ENCODE results near the gene DNAH17.

DNAH17 gene

GRCh38 chr17:78494696-78495330, 82.4 kb downstream of the DNAH17 start:
- no peak for DNase-seq

GRCh38 chr17:78493853-78494695, 83.1 kb downstream of the DNAH17 start:
- no peak for DNase-seq

GRCh38 chr17:78493450-78493849, 83.7 kb downstream of the DNAH17 start:
- DNase-seq, result no peak

GRCh38 chr17:78492116-78492799, 84.9 kb downstream of the DNAH17 start:
- DNase-seq, result no peak

GRCh38 chr17:78491236-78492115, 85.7 kb downstream of the DNAH17 start:
- no peak for DNase-seq

GRCh38 chr17:78490673-78491072, 86.5 kb downstream of the DNAH17 start:
- DNase-seq, result no peak

GRCh38 chr17:78490156-78490555, 87.0 kb downstream of the DNAH17 start:
- no peak for DNase-seq

GRCh38 chr17:78488867-78489634, 88.1 kb downstream of the DNAH17 start:
- no peak for DNase-seq

GRCh38 chr17:78488156-78488555, 89.0 kb downstream of the DNAH17 start:
- DNase-seq, result no peak

GRCh38 chr17:78486946-78487680, 90.1 kb downstream of the DNAH17 start:
- DNase-seq, result no peak

GRCh38 chr17:78486228-78486802, 90.9 kb downstream of the DNAH17 start:
- DNase-seq, result no peak

GRCh38 chr17:78485290-78486168, 91.7 kb downstream of the DNAH17 start:
- DNase-seq, result no peak

- peak; percentile 72 for DNase-seq
These were observed 92.6 kb downstream of the DNAH17 start for GRCh38 chr17:78484271-78485246.

GRCh38 chr17:78479369-78479768, 97.8 kb downstream of the DNAH17 start:
- no peak for DNase-seq

- DNase-seq, result no peak
These were observed 98.4 kb downstream of the DNAH17 start for GRCh38 chr17:78478757-78479297.

- no peak for DNase-seq
These were observed 99.1 kb downstream of the DNAH17 start for GRCh38 chr17:78477913-78478756.

GRCh38 chr17:78476973-78477372, 100.2 kb downstream of the DNAH17 start:
- DNase-seq, result no peak

Data from activated CD4-positive, CD25-positive, alpha-beta regulatory T cell treated with anti-CD3 and anti-CD28 coated beads, Interleukin-2, amount 50 U/mL, for 72 hours (primary cell).